ENCODE data around the gene ZC3H12D. TPM values are rescaled to one million over a fixed set of nuclear protein-coding genes. Genes with fewer than 3 reads are reported as not detected.

Gene ZC3H12D
- total RNA-seq, 1 donor from 2014 or later: 2.1 TPM

DNA sequence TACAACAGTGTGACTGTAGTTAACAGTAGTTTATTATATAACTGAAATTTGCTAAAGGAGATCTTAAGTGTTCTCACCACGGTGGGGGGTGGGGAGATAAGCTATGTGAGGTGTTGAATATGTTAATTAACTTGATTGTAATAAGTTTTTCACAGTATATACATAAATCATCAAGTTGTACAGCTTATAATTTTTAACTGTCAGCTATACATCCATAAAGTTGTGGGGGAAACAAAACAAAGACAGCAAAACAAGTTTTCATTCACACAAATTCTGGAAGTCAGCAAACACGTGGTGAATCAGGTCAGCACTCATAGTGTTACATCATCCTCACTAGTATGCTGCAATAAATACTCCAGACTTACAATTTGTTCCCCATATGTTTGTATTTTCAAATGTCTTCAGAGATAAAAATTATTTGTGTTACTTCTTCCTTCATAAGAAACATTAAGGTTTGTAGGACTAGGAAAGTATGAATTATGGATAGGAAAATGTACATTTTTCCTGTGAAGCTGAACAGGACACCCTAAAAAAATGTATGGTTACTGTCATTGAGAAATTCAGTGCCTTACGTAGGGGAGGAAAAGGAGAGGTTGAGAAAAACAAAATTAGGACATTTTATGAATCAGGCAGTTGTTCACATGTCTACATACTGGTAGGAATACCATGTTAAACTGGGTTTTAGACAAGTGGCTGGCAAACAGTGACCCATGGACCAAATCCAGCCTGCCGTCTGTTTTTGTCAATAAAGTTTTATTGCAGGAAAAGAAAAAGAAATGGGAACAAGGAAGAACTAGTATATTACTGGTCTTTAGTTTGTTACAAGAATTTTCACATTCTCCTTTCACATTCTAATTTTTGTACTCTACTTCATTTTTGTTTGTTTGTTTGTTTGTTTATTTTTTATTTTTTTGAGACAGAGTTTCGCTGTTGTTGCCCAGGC, 78.7 kb downstream of the ZC3H12D start:
- Histone ChIP-seq H3K4me3 (no peak overlapping the region), H3K4me1 (no peaks in the 10 kb centered on the region), H3K27me3 (no peaks in the 10 kb centered on the region), H3K9me3 (no peaks in the 10 kb centered on the region), H3K36me3 (peaks cover 49% of the 10 kb centered on the region), H3K27ac (no peak overlapping the region)
- DNase-seq (no peak), ATAC-seq (peak; percentile 59)
- intact Hi-C loops (cut with DNase I): no loop called here
- TF ChIP-seq, protein P1, sequence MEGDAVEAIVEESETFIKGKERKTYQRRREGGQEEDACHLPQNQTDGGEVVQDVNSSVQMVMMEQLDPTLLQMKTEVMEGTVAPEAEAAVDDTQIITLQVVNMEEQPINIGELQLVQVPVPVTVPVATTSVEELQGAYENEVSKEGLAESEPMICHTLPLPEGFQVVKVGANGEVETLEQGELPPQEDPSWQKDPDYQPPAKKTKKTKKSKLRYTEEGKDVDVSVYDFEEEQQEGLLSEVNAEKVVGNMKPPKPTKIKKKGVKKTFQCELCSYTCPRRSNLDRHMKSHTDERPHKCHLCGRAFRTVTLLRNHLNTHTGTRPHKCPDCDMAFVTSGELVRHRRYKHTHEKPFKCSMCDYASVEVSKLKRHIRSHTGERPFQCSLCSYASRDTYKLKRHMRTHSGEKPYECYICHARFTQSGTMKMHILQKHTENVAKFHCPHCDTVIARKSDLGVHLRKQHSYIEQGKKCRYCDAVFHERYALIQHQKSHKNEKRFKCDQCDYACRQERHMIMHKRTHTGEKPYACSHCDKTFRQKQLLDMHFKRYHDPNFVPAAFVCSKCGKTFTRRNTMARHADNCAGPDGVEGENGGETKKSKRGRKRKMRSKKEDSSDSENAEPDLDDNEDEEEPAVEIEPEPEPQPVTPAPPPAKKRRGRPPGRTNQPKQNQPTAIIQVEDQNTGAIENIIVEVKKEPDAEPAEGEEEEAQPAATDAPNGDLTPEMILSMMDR (IDR thresholded peaks at IDR 0.05): no peak

DNA sequence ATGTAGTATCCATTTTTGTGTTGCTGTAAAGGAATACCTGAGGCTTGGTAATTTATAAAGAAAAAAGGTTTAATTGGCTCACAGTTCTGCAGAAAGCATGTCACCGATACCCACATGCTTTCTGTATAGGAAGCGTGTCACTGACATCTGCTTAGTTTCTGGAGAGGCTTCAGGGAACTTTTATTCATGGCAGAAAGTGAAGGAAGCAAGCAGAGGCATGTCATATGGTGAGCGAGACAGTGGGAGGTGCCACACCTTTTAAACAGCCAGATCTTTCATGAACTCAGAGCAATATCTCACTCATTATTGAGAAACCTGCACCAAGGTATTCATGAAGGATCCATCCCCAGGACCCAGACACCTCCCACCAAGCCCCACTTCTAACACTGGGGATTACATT, 81.3 kb downstream of the ZC3H12D start:
- Histone ChIP-seq H3K36me3 (peaks cover 53% of the 10 kb centered on the region), H3K9me3 (no peaks in the 10 kb centered on the region), H3K4me1 (no peaks in the 10 kb centered on the region), H3K27me3 (no peaks in the 10 kb centered on the region), H3K4me3 (no peak overlapping the region), H3K27ac (no peak overlapping the region)
- TF ChIP-seq, protein P1 (IDR thresholded peaks at IDR 0.05): no peak
- intact Hi-C loops (cut with DNase I): no loop called here
- no peak for ATAC-seq
- DNase-seq: no peak

DNA sequence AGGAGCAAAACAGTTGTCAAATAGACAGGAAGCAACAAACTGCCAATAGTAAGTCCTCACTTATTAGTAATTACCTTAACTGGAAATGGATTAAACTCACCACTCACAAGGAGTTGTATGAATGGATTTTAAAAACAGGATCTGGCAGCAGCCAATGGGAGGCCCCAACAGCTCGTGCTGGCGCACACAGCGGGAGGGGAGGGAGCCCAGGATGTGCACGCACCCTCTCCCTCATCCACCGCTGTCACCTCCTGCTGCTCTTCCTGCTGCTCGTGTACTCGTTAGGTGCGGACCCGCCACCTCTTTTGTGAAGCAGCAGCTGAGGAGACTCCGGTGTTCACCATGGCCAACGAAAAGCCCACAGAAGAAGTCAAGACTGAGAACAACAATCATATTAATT, 84.8 kb downstream of the ZC3H12D start, which contains the start of gene SUMO4:
Gene SUMO4 (plus strand): TSS at position 213 of the 400 bp plus-strand sequence. CDS start 130 bp downstream, at position 343.
- no peak within 1 kb of the TSS for H3K27ac ChIP-seq
- H3K36me3 ChIP-seq: peaks cover 51% of the 10 kb centered on the region
- DNase-seq (no peak), ATAC-seq (no peak)
- intact Hi-C loops (cut with DNase I): no loop called here
- TF ChIP-seq, protein P1 (IDR thresholded peaks at IDR 0.05): no peak
- H3K9me3 ChIP-seq: no peaks in the 10 kb centered on the region
- no peaks in the 10 kb centered on the region for H3K4me1 ChIP-seq
- no peaks in the 10 kb centered on the region for H3K27me3 ChIP-seq
- no peak within 1 kb of the TSS for H3K4me3 ChIP-seq

DNA sequence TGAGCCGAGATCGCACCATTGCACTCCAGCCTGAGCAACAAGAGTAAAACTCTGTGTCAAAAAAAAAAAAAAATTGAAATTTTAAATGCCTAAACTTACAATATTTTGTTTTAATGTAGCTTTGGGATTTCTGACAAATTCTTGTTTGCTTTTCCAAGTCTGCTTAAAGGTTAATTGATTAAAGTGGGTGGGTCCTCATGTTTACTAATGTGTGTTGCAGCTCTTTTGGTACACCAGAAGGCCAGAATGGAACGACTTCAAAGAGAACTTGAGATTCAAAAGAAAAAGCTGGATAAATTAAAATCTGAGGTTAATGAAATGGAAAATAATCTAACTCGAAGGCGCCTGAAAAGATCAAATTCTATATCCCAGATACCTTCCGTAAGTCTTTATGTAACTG, 87.4 kb downstream of the ZC3H12D start:
- DNase-seq: no peak
- Histone ChIP-seq H3K9me3 (no peaks in the 10 kb centered on the region), H3K4me1 (no peaks in the 10 kb centered on the region), H3K4me3 (no peak overlapping the region), H3K27me3 (no peaks in the 10 kb centered on the region), H3K27ac (no peak overlapping the region), H3K36me3 (peaks cover 40% of the 10 kb centered on the region)
- ATAC-seq: no peak
- TF ChIP-seq, protein P1 (IDR thresholded peaks at IDR 0.05): no peak
- intact Hi-C loops (cut with DNase I): no loop called here

Other genes starting within 250 kb of the ZC3H12D start
- gene TAB2, start 167.3 kb downstream of the ZC3H12D start, total RNA-seq: 65.8 TPM
- 2.5 TPM for gene SUMO4, start 84.8 kb downstream of the ZC3H12D start, total RNA-seq
- gene PPIL4, start 61.0 kb upstream of the ZC3H12D start, total RNA-seq: 28.8 TPM
- gene GINM1, start 81.4 kb upstream of the ZC3H12D start, total RNA-seq: 50.8 TPM
- gene KATNA1, start 163.7 kb upstream of the ZC3H12D start, total RNA-seq: 14.3 TPM
- gene LATS1, start 233.1 kb upstream of the ZC3H12D start, total RNA-seq: 29.8 TPM